ENCODE measurements around the gene NTF3. TPM values are rescaled to one million over a fixed set of nuclear protein-coding genes. Genes with fewer than 3 reads are reported as not detected.

NTF3 gene
- total and polyA plus RNA-seq, 9 of the 15 experiments (the other 6 are each of a cell fraction or from before 2014, with no cell fraction given), result not detected

GRCh38 chr12:5484426-5484825 is 52.5 kb downstream of the NTF3 start (continued):
- TF ChIP-seq, protein P1, sequence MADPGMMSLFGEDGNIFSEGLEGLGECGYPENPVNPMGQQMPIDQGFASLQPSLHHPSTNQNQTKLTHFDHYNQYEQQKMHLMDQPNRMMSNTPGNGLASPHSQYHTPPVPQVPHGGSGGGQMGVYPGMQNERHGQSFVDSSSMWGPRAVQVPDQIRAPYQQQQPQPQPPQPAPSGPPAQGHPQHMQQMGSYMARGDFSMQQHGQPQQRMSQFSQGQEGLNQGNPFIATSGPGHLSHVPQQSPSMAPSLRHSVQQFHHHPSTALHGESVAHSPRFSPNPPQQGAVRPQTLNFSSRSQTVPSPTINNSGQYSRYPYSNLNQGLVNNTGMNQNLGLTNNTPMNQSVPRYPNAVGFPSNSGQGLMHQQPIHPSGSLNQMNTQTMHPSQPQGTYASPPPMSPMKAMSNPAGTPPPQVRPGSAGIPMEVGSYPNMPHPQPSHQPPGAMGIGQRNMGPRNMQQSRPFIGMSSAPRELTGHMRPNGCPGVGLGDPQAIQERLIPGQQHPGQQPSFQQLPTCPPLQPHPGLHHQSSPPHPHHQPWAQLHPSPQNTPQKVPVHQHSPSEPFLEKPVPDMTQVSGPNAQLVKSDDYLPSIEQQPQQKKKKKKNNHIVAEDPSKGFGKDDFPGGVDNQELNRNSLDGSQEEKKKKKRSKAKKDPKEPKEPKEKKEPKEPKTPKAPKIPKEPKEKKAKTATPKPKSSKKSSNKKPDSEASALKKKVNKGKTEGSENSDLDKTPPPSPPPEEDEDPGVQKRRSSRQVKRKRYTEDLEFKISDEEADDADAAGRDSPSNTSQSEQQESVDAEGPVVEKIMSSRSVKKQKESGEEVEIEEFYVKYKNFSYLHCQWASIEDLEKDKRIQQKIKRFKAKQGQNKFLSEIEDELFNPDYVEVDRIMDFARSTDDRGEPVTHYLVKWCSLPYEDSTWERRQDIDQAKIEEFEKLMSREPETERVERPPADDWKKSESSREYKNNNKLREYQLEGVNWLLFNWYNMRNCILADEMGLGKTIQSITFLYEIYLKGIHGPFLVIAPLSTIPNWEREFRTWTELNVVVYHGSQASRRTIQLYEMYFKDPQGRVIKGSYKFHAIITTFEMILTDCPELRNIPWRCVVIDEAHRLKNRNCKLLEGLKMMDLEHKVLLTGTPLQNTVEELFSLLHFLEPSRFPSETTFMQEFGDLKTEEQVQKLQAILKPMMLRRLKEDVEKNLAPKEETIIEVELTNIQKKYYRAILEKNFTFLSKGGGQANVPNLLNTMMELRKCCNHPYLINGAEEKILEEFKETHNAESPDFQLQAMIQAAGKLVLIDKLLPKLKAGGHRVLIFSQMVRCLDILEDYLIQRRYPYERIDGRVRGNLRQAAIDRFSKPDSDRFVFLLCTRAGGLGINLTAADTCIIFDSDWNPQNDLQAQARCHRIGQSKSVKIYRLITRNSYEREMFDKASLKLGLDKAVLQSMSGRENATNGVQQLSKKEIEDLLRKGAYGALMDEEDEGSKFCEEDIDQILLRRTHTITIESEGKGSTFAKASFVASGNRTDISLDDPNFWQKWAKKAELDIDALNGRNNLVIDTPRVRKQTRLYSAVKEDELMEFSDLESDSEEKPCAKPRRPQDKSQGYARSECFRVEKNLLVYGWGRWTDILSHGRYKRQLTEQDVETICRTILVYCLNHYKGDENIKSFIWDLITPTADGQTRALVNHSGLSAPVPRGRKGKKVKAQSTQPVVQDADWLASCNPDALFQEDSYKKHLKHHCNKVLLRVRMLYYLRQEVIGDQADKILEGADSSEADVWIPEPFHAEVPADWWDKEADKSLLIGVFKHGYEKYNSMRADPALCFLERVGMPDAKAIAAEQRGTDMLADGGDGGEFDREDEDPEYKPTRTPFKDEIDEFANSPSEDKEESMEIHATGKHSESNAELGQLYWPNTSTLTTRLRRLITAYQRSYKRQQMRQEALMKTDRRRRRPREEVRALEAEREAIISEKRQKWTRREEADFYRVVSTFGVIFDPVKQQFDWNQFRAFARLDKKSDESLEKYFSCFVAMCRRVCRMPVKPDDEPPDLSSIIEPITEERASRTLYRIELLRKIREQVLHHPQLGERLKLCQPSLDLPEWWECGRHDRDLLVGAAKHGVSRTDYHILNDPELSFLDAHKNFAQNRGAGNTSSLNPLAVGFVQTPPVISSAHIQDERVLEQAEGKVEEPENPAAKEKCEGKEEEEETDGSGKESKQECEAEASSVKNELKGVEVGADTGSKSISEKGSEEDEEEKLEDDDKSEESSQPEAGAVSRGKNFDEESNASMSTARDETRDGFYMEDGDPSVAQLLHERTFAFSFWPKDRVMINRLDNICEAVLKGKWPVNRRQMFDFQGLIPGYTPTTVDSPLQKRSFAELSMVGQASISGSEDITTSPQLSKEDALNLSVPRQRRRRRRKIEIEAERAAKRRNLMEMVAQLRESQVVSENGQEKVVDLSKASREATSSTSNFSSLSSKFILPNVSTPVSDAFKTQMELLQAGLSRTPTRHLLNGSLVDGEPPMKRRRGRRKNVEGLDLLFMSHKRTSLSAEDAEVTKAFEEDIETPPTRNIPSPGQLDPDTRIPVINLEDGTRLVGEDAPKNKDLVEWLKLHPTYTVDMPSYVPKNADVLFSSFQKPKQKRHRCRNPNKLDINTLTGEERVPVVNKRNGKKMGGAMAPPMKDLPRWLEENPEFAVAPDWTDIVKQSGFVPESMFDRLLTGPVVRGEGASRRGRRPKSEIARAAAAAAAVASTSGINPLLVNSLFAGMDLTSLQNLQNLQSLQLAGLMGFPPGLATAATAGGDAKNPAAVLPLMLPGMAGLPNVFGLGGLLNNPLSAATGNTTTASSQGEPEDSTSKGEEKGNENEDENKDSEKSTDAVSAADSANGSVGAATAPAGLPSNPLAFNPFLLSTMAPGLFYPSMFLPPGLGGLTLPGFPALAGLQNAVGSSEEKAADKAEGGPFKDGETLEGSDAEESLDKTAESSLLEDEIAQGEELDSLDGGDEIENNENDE (IDR thresholded peaks at IDR 0.05; ENCODE audit: low read depth, low read length), result no peak
- TF ChIP-seq SP1 (CRISPR knock-in tag; IDR thresholded peaks at IDR 0.05), result no peak
- TF ChIP-seq, protein P2, sequence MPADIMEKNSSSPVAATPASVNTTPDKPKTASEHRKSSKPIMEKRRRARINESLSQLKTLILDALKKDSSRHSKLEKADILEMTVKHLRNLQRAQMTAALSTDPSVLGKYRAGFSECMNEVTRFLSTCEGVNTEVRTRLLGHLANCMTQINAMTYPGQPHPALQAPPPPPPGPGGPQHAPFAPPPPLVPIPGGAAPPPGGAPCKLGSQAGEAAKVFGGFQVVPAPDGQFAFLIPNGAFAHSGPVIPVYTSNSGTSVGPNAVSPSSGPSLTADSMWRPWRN (IDR thresholded peaks at IDR 0.05; ENCODE audit: low read depth), result no peak
- TF ChIP-seq, protein P3, sequence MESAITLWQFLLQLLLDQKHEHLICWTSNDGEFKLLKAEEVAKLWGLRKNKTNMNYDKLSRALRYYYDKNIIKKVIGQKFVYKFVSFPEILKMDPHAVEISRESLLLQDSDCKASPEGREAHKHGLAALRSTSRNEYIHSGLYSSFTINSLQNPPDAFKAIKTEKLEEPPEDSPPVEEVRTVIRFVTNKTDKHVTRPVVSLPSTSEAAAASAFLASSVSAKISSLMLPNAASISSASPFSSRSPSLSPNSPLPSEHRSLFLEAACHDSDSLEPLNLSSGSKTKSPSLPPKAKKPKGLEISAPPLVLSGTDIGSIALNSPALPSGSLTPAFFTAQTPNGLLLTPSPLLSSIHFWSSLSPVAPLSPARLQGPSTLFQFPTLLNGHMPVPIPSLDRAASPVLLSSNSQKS (CRISPR knock-in tag; IDR thresholded peaks at IDR 0.05), result no peak
- TF ChIP-seq CHD4 (IDR thresholded peaks at IDR 0.05; ENCODE audit: insufficient read depth, insufficient replicate concordance, low read depth, low read length, poor library complexity, severe bottlenecking), result no peak
- no peak for TF ChIP-seq RBM34 (IDR thresholded peaks at IDR 0.05; ENCODE audit: borderline replicate concordance, insufficient read depth, low read length)
- TF ChIP-seq CXXC5 (CRISPR knock-in tag; IDR thresholded peaks at IDR 0.05), result no peak
- TF ChIP-seq KAT7 (CRISPR knock-in tag; IDR thresholded peaks at IDR 0.05; ENCODE audit: borderline replicate concordance), result no peak
- TF ChIP-seq MAFG (tag; conservative IDR thresholded peaks at IDR 0.05), result no peak

Data from K562 (cell line).